Stimulated activated CD8-positive, alpha-beta memory T cell treated with anti-CD3 and anti-CD28 coated beads, Interleukin-12 subunit alpha, Interleukin-12 subunit beta, amount 100 ng/mL, for 24 hours (primary cell): ENCODE data around the gene MYO1D.
"Not testable (repeated sequence)": the region's sequence is repeated elsewhere in the genome, so short reads cannot be mapped to it uniquely, and the experiment has no call there.

Experiments used
- DNase-seq: peaks from one replicate; pipeline ENCODE4 v3.0.0-alpha.2; 2020; ENCODE audit errors: extremely low read depth

Gene MYO1D

GRCh38 chr17:32731556-32732295 lies 145.2 kb downstream of the MYO1D start:
- no peak for DNase-seq

GRCh38 chr17:32727681-32728080 lies 149.2 kb downstream of the MYO1D start:
- DNase-seq, result no peak

DNA sequence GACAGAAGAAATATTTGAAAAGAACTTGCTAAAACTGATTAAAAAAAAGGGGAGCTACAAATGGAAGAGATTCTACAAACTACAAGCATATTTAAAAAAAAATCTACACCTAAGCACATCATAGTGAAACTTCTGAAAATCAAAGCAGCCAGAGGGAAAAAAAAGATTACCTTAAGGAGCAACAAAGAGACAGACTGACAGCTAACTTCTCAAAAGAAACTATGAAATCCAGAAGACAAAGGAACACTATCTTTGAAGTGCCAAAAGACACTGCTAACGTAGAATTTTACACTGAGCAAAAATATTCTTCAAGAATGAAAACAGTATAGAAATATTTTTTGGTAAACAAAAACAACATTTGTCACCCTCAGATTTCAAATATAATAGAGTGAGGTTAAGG lies 151.2 kb downstream of the MYO1D start:
- DNase-seq, result no peak

- no peak for DNase-seq
Observed at GRCh38 chr17:32723310-32723955, 153.5 kb downstream of the MYO1D start.

DNA sequence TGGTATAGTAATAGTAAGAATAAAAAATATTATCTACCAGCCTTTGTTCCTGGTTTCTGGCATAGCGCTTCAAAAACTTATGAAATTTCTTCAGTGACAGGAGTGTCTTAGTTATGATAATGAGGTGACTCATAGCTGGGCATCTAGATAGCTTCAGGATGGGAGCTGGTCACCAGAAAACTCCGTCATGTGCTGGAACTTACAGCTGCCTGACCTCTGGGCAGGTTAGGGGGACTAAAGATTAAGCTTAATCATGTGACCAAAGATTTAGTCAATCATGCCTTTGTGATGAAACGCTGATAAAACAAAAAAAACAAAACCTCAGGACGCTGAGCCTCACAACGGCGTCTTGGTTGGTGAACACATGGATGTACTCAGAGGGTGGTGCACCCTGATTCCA lies 154.2 kb downstream of the MYO1D start:
- DNase-seq, result no peak

DNA sequence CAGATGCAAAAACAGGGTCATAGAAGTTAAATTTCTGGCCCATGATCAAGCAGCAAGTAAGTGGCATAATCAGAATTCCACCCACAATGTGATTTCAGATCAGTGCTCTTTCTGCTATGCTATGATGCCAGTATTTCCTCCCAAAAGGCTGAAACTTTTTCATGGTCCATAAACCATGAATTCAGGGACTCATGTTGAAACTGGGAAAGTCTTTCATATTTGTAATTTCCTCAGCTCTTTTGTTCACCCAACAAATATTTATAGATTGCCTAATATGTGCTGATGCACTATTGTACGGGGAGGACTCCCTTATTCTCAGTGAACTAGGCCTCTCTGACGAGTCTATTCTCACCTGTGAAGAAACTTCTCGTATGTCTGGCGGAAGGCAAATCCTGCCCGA lies 156.3 kb downstream of the MYO1D start:
- no peak for DNase-seq

GRCh38 chr17:32719689-32720088 lies 157.2 kb downstream of the MYO1D start:
- DNase-seq, result no peak

- DNase-seq, result not testable (repeated sequence)
Observed at GRCh38 chr17:32714922-32715321, 162.0 kb downstream of the MYO1D start.

DNA sequence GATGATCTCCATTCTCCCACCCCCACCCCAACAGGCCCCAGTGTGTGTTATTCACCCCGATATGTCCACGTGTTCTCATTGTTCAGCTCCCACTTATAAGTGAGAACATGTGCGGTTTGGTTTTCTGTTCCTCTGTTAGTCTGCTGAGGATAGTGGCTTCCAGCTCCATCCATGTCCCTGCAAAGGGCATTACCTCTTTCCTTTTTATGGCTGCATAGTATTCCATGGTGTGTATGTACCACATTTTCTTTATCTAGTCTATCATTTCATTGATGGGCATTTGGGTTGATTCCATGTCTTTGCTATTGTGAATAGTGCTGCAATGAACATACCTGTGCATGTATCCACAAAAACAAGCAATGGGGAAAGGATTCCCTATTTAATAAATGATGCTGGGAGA lies 162.7 kb downstream of the MYO1D start:
- not testable (repeated sequence) for DNase-seq

DNA sequence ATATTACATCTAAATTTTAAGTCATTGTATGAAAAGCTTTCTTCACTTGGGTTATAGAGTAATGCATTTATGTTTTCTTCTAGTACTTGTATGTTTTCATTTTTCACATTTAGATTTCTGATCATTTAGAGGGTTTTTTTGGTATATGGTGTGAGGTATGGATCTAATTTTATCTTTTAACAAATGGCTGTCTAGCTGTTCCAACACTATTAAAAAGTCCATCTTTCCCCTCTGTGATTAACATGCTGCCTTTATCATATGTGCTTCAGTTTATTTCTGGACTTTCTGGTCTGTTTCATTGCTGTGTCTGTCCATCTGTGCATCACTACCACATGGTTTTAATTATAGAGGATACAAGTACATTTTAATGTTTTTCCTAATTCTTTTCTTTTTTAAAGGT lies 163.8 kb downstream of the MYO1D start:
- DNase-seq, result no peak

GRCh38 chr17:32709562-32709961 lies 167.4 kb downstream of the MYO1D start:
- DNase-seq, result no peak

DNA sequence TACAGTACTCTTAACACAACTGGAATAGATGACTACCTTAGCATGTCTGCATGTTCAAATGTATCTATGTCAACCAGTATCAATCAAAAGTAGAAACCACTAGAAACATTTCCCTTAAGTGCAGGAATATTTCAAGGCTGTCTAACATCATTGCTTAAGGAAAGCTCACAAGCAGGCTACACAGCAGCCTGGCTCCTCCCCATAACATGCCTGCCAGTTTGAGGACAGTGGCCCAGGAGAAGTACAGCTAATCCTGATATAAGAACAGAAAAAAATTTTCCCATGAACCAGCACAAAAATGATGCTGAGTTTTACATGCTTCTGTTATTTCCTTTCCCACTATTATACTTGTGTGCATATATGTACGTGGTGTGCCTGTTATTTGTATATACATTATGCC lies 175.1 kb downstream of the MYO1D start:
- DNase-seq, result no peak

DNA sequence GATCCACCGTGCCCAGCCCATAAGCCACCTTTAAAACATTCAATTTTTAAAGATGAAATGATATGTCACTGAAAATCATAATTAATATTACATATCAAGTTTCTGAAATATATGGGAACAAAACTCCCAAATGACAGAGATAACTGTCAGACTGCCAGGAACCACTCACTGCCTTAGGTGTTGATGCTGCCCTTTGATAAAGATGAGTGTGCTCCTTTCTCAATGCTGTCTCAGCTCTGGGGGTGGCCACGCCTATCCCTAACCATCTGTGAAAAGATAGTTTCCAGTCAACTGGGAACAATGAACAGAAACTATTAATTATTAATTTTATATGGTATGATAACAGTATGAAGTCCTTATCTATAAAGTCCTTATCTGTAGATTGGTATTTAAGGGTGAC lies 177.7 kb downstream of the MYO1D start:
- no peak for DNase-seq

- no peak for DNase-seq
Observed at GRCh38 chr17:32697728-32698625, 178.9 kb downstream of the MYO1D start.

GRCh38 chr17:32696426-32696825 lies 180.5 kb downstream of the MYO1D start:
- no peak for DNase-seq

- DNase-seq, result no peak
Observed at GRCh38 chr17:32695864-32696263, 181.1 kb downstream of the MYO1D start.

- DNase-seq, result no peak
Observed at GRCh38 chr17:32693194-32693897, 183.6 kb downstream of the MYO1D start.

- DNase-seq, result no peak
Observed at GRCh38 chr17:32692179-32692578, 184.7 kb downstream of the MYO1D start.

DNA sequence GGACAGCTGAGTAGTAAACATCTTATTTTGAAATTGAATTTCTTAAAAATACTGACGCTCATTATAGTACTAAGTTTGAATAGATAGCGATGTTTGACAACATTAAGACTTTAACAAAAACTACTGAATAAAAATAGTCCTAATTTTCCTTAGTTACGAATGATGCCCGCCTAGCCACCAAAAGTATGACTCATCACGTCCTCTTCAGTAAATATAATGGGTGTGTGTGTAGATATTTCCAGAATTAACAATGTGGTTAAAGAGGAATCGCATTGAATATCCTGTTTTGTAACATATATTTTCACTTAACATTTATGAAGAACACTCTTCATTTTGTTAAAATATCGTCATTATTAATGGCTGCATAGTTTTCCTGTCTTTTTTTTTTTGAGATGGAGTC lies 187.6 kb downstream of the MYO1D start:
- no peak for DNase-seq

DNA sequence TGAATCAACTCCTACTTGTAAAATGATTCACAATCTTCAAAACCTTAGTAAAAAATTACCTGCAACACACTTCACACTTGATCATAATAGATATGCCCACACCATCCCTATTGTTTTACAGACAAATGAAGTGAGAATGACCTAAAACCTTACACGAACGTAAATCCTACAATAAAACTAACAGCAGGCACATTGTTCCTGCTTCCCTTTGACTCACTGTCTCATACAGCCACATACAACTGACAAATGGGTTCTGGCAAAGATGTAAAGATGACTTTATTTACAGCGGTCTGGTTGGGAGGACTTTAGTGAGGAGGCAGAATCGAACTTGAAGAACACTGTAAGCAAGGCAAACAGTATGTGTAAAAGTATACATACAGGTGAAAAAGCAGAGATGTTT lies 188.7 kb downstream of the MYO1D start:
- DNase-seq, result no peak

DNA sequence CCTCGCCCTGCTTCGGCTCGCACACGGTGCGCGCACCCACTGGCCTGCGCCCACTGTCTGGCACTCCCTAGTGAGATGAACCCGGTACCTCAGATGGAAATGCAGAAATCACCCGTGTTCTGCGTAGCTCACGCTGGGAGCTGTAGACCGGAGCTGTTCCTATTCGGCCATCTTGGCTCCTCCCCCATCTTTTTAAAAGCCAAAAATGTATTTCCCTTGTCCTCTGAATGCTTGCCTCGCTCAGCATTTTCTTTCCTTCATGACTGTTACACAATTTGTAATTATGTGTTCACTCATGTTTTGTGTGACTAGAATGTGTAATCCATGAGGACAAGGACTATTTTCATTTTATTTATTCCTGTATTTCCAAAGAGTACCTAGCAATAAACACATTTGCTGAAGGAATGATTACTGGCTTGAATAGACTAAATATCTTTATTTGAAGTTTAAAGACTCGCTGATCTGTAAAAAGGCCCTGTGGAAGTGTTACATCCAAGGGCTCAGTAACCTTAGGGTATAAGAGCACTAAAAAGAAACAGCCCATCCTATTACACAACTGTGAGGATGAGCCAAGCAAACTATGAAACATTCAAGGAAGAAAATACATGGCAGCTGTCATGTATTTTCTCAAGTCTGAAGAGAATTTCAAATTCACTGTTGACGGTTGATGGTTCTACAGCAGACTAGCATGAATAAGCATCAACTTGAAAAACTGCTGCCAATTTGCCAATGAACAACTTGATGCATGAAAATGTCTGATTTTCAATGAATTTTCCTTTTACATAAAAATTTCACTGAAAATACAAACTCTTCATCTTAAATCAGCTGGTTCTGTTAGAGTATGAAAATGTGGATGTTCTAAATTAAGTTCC lies 192.6 kb downstream of the MYO1D start:
- DNase-seq, result no peak
